ENCODE data around the gene ANKS1B.

The ANKS1B gene

DNA sequence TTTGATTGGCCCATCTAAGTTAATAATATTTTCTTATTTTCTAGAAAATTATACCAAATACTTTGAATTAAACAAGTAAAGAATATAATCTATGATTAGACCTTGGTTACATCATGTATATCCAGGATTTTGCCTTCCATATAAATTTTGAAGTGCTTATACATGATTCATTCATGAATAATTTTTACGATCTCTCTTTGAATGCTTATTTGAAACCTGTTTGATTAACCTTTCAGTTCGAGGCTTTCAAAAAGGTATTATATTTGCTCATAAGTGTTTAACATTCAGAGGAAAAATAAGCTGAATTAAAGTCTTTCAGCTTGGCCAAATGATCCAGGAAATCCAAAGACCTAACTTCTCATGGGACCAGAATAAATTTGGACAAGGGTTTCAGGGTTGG, 832.4 kb downstream of the ANKS1B start:
- no peak overlapping the region for H3K4me3 ChIP-seq (ENCODE audit: control insufficient read depth, low read depth, low read length)
- no peak for DNase-seq (ENCODE audit: low read depth)
- no peak for TF ChIP-seq CTCF (conservative IDR thresholded peaks at IDR 0.05; ENCODE audit: control insufficient read depth, insufficient read depth, low read depth, low read length)

DNA sequence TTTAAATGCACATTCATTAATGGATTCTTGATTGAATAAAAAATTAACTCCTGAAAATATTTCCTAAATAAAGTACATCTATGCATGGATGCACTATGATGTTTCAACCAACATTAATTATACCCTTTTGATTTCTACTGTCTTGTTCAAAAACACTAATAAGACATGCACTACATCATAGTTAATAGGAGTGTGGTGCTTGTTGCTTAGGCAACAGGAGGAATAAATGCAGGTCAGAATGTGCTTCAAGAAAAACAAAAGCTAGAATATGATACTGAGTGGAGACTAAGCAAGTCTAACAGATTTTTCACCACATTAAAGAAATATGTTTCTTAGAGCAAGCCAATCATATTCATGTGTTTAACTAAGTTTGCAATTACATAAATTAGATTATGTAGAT, 833.0 kb downstream of the ANKS1B start:
- no peak for DNase-seq (ENCODE audit: low read depth)
- no peak overlapping the region for H3K4me3 ChIP-seq (ENCODE audit: control insufficient read depth, low read depth, low read length)
- TF ChIP-seq CTCF (conservative IDR thresholded peaks at IDR 0.05; ENCODE audit: control insufficient read depth, insufficient read depth, low read depth, low read length) = no peak

DNA sequence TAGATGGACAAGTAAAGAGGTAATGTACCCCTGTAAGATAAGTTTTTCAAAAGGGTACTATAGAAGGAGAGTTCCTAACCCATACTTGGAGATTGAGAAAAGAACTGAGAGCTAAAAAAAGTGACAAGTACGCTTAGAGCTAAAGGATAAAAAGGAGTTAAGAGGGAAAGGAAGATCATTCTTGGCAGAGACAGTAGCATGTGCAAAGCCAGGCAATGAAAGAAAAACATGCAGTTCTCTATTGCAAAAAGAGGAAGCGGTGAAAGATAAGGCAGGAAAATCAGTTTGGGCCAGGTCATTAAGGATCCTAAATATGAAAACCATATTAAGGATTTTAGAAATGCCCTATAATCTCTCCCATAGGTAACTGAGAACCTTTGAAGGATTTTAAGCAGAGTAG, 837.6 kb downstream of the ANKS1B start:
- TF ChIP-seq CTCF (conservative IDR thresholded peaks at IDR 0.05; ENCODE audit: control insufficient read depth, insufficient read depth, low read depth, low read length) = no peak
- no peak for DNase-seq (ENCODE audit: low read depth)
- H3K4me3 ChIP-seq (ENCODE audit: control insufficient read depth, low read depth, low read length) = no peak overlapping the region

GRCh38 chr12:99146730-99147129, 838.0 kb downstream of the ANKS1B start:
- TF ChIP-seq CTCF (conservative IDR thresholded peaks at IDR 0.05; ENCODE audit: control insufficient read depth, insufficient read depth, low read depth, low read length) = no peak
- DNase-seq (ENCODE audit: low read depth) = no peak
- no peak overlapping the region for H3K4me3 ChIP-seq (ENCODE audit: control insufficient read depth, low read depth, low read length)

- no peak for TF ChIP-seq CTCF (conservative IDR thresholded peaks at IDR 0.05; ENCODE audit: control insufficient read depth, insufficient read depth, low read depth, low read length)
- no peak overlapping the region for H3K4me3 ChIP-seq (ENCODE audit: control insufficient read depth, low read depth, low read length)
- no peak for DNase-seq (ENCODE audit: low read depth)
Measured at GRCh38 chr12:99146185-99146584, 838.6 kb downstream of the ANKS1B start.

- no peak for TF ChIP-seq CTCF (conservative IDR thresholded peaks at IDR 0.05; ENCODE audit: control insufficient read depth, insufficient read depth, low read depth, low read length)
- no peak for DNase-seq (ENCODE audit: low read depth)
- H3K4me3 ChIP-seq (ENCODE audit: control insufficient read depth, low read depth, low read length) = no peak overlapping the region
Measured at GRCh38 chr12:99142651-99143050, 842.1 kb downstream of the ANKS1B start.

DNA sequence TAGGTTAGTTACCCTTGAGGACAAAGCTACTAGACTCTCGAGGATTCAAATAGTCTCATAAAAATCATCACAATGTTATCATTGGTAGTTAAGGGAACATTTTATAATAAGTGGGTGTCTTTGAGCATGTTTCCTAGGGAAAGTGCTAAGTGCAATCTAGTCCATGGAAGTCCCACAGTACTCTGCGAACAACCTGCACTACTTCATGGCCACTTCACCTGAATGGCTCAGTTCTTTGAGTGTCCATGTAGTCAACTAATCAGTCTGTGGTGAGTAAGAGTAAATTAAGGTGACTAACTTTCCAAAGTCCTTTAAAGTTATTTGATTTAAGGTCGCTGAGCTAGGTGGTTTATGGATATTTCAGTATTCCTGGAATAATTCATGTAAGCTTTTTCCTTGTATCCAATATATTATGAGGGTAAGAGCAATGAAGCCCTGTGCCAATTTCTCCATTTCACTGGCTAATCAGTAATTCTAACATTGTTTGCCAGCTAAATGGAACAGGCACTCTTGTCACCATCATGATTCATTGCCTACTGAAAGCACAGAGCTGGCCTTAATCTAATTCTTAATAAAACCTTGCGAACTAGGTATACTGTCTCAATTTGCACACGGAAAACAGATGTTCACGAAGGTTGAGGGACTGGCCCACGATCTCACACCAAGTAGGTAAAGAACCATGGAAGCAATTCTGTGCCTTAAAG, 844.6 kb downstream of the ANKS1B start:
- TF ChIP-seq CTCF (conservative IDR thresholded peaks at IDR 0.05; ENCODE audit: control insufficient read depth, insufficient read depth, low read depth, low read length) = no peak
- H3K4me3 ChIP-seq (ENCODE audit: control insufficient read depth, low read depth, low read length) = no peak overlapping the region
- no peak for DNase-seq (ENCODE audit: low read depth)

All from fibroblast of mammary gland (primary cell).